Activated CD4-positive, alpha-beta T cell treated with anti-CD3 and anti-CD28 coated beads, Interleukin-10, Interleukin-2, amounts not matched to agents 100 ng/mL and 50 ng/mL, durations not matched to agents 16 hours and 8 hours (primary cell): Measurements from ENCODE around the gene PLA2G4F.

Source experiments
- DNase-seq: peaks from one replicate; pipeline ENCODE4 v3.0.0-alpha.2; 2020

The PLA2G4F gene

GRCh38 chr15:42163291-42163690 is 6.9 kb upstream of the PLA2G4F start:
- DNase-seq, result no peak

- DNase-seq, result no peak
These were observed 3.7 kb upstream of the PLA2G4F start for GRCh38 chr15:42160136-42160535.

- DNase-seq, result no peak
These were observed 3.1 kb upstream of the PLA2G4F start for GRCh38 chr15:42159381-42160015.

GRCh38 chr15:42158941-42159340 is 2.5 kb upstream of the PLA2G4F start:
- no peak for DNase-seq

GRCh38 chr15:42157981-42158765 is 1.7 kb upstream of the PLA2G4F start:
- no peak for DNase-seq

- no peak for DNase-seq
These were observed 945 bp upstream of the PLA2G4F start for GRCh38 chr15:42157381-42157780.

GRCh38 chr15:42155546-42156242 is 742 bp downstream of the PLA2G4F start:
- no peak for DNase-seq

- DNase-seq, result no peak
These were observed 1.5 kb downstream of the PLA2G4F start for GRCh38 chr15:42154956-42155355.

- DNase-seq, result no peak
These were observed 2.1 kb downstream of the PLA2G4F start for GRCh38 chr15:42154212-42154941.

- DNase-seq, result no peak
These were observed 2.6 kb downstream of the PLA2G4F start for GRCh38 chr15:42153874-42154211.

- no peak for DNase-seq
These were observed 3.3 kb downstream of the PLA2G4F start for GRCh38 chr15:42152921-42153698.

- DNase-seq, result no peak
These were observed 4.1 kb downstream of the PLA2G4F start for GRCh38 chr15:42152196-42152920.

- DNase-seq, result no peak
These were observed 4.7 kb downstream of the PLA2G4F start for GRCh38 chr15:42151736-42152135.

GRCh38 chr15:42151141-42151561 is 5.3 kb downstream of the PLA2G4F start:
- DNase-seq, result no peak

GRCh38 chr15:42150219-42150970 is 6.0 kb downstream of the PLA2G4F start:
- DNase-seq, result no peak

- DNase-seq, result no peak
These were observed 6.8 kb downstream of the PLA2G4F start for GRCh38 chr15:42149493-42150218.

- DNase-seq, result no peak
These were observed 7.5 kb downstream of the PLA2G4F start for GRCh38 chr15:42148808-42149492.

- no peak for DNase-seq
These were observed 9.1 kb downstream of the PLA2G4F start for GRCh38 chr15:42147431-42147735.

- DNase-seq, result no peak
These were observed 9.6 kb downstream of the PLA2G4F start for GRCh38 chr15:42146551-42147430.
